ENCODE results near the gene PGAM1. TPM values are rescaled to one million over a fixed set of nuclear protein-coding genes. Genes with fewer than 3 reads are reported as not detected.

PGAM1 gene
- polyA plus RNA-seq, 3 donors: 276 to 749 (median 498) TPM

- H3K27me3 Mint-ChIP-seq (ENCODE audit: low read depth in 3 of 3): peaks cover 0 to 2% (median 2%) of the 10 kb centered on the region in 3 donors
- H3K36me3 Mint-ChIP-seq: peaks cover 69 to 85% of the 10 kb centered on the region in 2 donors
- 92% methylated on average over 2 of the region's 3 CpGs for WGBS (ENCODE audit: insufficient coverage)
- Histone ChIP-seq H3K27ac (ENCODE audit: low read depth in 1 of 2, low read length in 2 of 2) (peak overlapping the region in 1 of 2 donors; percentile 10), H3K9me3 (replicated peaks in 1 of 2; ENCODE audit: control insufficient read depth in 1 of 2, insufficient read depth in 1 of 2, low read length in 2 of 2) (no peaks in the 10 kb centered on the region), H4K20me1 (ENCODE audit: insufficient read depth, low read length) (peaks cover 28% of the 10 kb centered on the region), H3K4me3 (replicated peaks in 1 of 3; ENCODE audit: low read depth in 2 of 3, low read length in 3 of 3) (no peak overlapping the region), H3K4me2 (replicated peaks; ENCODE audit: extremely low read depth, low read length, poor library complexity, severe bottlenecking) (no peak overlapping the region), H3K9ac (ENCODE audit: insufficient read depth, low read length, poor library complexity, severe bottlenecking) (no peak overlapping the region), H3K36me3 (replicated peaks in 1 of 2; ENCODE audit: control insufficient read depth in 1 of 2, insufficient read depth in 2 of 2, low read length in 2 of 2) (peaks cover 66 to 93% of the 10 kb centered on the region in 2 donors), H3K79me2 (ENCODE audit: insufficient read depth, low read length) (peaks cover 12% of the 10 kb centered on the region), H3K4me1 (ENCODE audit: control insufficient read depth in 1 of 2, insufficient read depth in 2 of 2, low read length in 2 of 2) (no peaks in the 10 kb centered on the region), H3K27me3 (ENCODE audit: control insufficient read depth in 2 of 2, insufficient read depth in 2 of 2, low read length in 2 of 2) (no peaks in the 10 kb centered on the region), H2AFZ (ENCODE audit: insufficient read depth, low read depth, low read length, poor library complexity, severe bottlenecking) (no peak overlapping the region)
- H3K4me3 Mint-ChIP-seq: no peak overlapping the region
- no peaks in the 10 kb centered on the region for H3K9me3 Mint-ChIP-seq
- TF ChIP-seq CTCF (IDR thresholded peaks at IDR 0.05): no peak
- H3K4me1 Mint-ChIP-seq: peaks cover 4% of the 10 kb centered on the region
- peak overlapping the region in 3 of 7 donors; percentile 41 to 81 (median 50) for H3K27ac Mint-ChIP-seq
- no peak for DNase-seq
- intact Hi-C loops (cut with micrococcal nuclease): no loop called here
Measured at GRCh38 chr10:97454330-97455036, 28.5 kb downstream of the PGAM1 start.

GRCh38 chr10:97456034-97456685 is 30.2 kb downstream of the PGAM1 start:
- WGBS (ENCODE audit: insufficient coverage): 56% methylated on average over 1 of the region's 5 CpGs
- H2AFZ ChIP-seq (ENCODE audit: insufficient read depth, low read depth, low read length, poor library complexity, severe bottlenecking): no peak overlapping the region

More at GRCh38 chr10:97456034-97456685, 30.2 kb downstream of the PGAM1 start:
- Mint-ChIP-seq H3K27me3 (ENCODE audit: low read depth in 3 of 3) (peaks cover 0 to 2% (median 2%) of the 10 kb centered on the region in 3 donors), H3K4me3 (no peak overlapping the region), H3K27ac (peak overlapping the region in 1 of 7 donors; percentile 19), H3K4me1 (no peaks in the 10 kb centered on the region), H3K9me3 (no peaks in the 10 kb centered on the region), H3K36me3 (peaks cover 76 to 92% of the 10 kb centered on the region in 2 donors)
- Histone ChIP-seq H4K20me1 (ENCODE audit: insufficient read depth, low read length) (peaks cover 21% of the 10 kb centered on the region), H3K4me3 (replicated peaks in 1 of 3; ENCODE audit: low read depth in 2 of 3, low read length in 3 of 3) (no peak overlapping the region), H3K4me2 (replicated peaks; ENCODE audit: extremely low read depth, low read length, poor library complexity, severe bottlenecking) (no peak overlapping the region), H3K36me3 (replicated peaks in 1 of 2; ENCODE audit: control insufficient read depth in 1 of 2, insufficient read depth in 2 of 2, low read length in 2 of 2) (peaks cover 83 to 99% of the 10 kb centered on the region in 2 donors), H3K4me1 (ENCODE audit: control insufficient read depth in 1 of 2, insufficient read depth in 2 of 2, low read length in 2 of 2) (no peaks in the 10 kb centered on the region), H3K9me3 (replicated peaks in 1 of 2; ENCODE audit: control insufficient read depth in 1 of 2, insufficient read depth in 1 of 2, low read length in 2 of 2) (no peaks in the 10 kb centered on the region), H3K79me2 (ENCODE audit: insufficient read depth, low read length) (peaks cover 6% of the 10 kb centered on the region), H3K9ac (ENCODE audit: insufficient read depth, low read length, poor library complexity, severe bottlenecking) (no peak overlapping the region), H3K27me3 (ENCODE audit: control insufficient read depth in 2 of 2, insufficient read depth in 2 of 2, low read length in 2 of 2) (no peaks in the 10 kb centered on the region), H3K27ac (ENCODE audit: low read depth in 1 of 2, low read length in 2 of 2) (peak overlapping the region in 1 of 2 donors; percentile 44)
- no peak for DNase-seq
- TF ChIP-seq CTCF (IDR thresholded peaks at IDR 0.05): no peak
- intact Hi-C loops (cut with micrococcal nuclease): no loop called here
